Stomach (tissue), 9 donors: ENCODE data around the gene NKX6-2. TPM values are rescaled to one million over a fixed set of nuclear protein-coding genes. Genes with fewer than 3 reads are reported as not detected.
"Not testable (repeated sequence)": the region's sequence is repeated elsewhere in the genome, so short reads cannot be mapped to it uniquely, and the experiment has no call there.

Experiments used
- DNase-seq, 2 donors: peaks; one replicate each; pipeline versions ENCODE4 v3.0.0 to v3.0.0-alpha.2; 2013 to 2019
- H3K27ac ChIP-seq, 5 donors: fragments of 200-600 bp in 4 of 5; sonication (generic) in 4 of 5; one replicate each; pipeline ENCODE4 v1.5.1; 2013 to 2019; ENCODE audit warnings: mild to moderate bottlenecking in 1 of 5, moderate library complexity in 1 of 5
- H3K27me3 ChIP-seq, 3 donors: fragments of 200-600 bp; sonication (generic); one replicate each; pipeline ENCODE4 v1.5.1; 2017 to 2019; ENCODE audit warnings: mixed run types in 1 of 3
- H3K36me3 ChIP-seq, 4 donors: fragments of 200-600 bp; sonication (generic); 1 replicate in 3 of 4; 2 replicates in 1 of 4; pipeline ENCODE4 v1.5.1; 2016 to 2019
- H3K4me1 ChIP-seq, 4 donors: fragments of 200-600 bp; sonication (generic); one replicate each; pipeline ENCODE4 v1.5.1; 2016 to 2019
- H3K4me3 ChIP-seq, 4 donors: fragments of 200-600 bp; sonication (generic) in 3 of 4; one replicate each; pipeline ENCODE4 v1.5.1; 2016 to 2019; ENCODE audit warnings: mild to moderate bottlenecking in 1 of 4
- H3K9me3 ChIP-seq, 4 donors: fragments of 200-600 bp; sonication (generic); one replicate each; pipeline ENCODE4 v1.5.1; 2016 to 2019
- CTCF ChIP-seq, 7 experiments: fragments of 450-650 bp in 4 of 7; fragments of 200-600 bp in 3 of 7; sonication (generic) in 3 of 7; IDR thresholded peaks; one replicate each; pipeline ENCODE4 v1.5.1; 2016 to 2019; ENCODE audit warnings: antibody characterized with exemption in 7 of 7, control low read depth in 2 of 7, mild to moderate bottlenecking in 1 of 7
- EP300 ChIP-seq: sonication (generic); formaldehyde crosslinking; IDR thresholded peaks from one replicate; pipeline ENCODE4 v1.6.1; 2017; ENCODE audit warnings: antibody characterized with exemption
- POLR2A ChIP-seq, 4 donors: fragments of 450-650 bp; IDR thresholded peaks; one replicate each; pipeline ENCODE4 v1.6.1; 2016; ENCODE audit warnings: antibody characterized with exemption in 4 of 4, control low read depth in 2 of 4, mild to moderate bottlenecking in 1 of 4, moderate library complexity in 1 of 4
- POLR2AphosphoS5 ChIP-seq, 3 donors: sonication (generic); formaldehyde crosslinking; IDR thresholded peaks; one replicate each; pipeline ENCODE4 v1.6.1; 2016; ENCODE audit warnings: antibody characterized with exemption in 3 of 3
- WGBS, 5 donors: extraction: QIAGEN DNeasy Blood & Tissue Kit in 3 of 5; methylation state at CpG; one replicate each; pipeline versions ENCODE4 v1.1.5 to v1.1.7; 2013 to 2018; 5-methylcytosine and 5-hydroxymethylcytosine counted together
- intact Hi-C: fragments of 100-400 bp; cut with DNase I; formaldehyde crosslinking; loops from one replicate; pipeline ENCODE4 v1.15.1; 2023; ENCODE audit warnings: low total_unique reads
- polyA plus RNA-seq, 3 donors: library from polyadenylated mRNA; stranded (reverse); fragments of 200-250 nt; gene quantifications; one replicate each; pipeline ENCODE4 v1.2.3, GENCODE V29; 2013
- total RNA-seq, 5 donors: library from RNA; depleted of rRNA; stranded (reverse); fragments of >200 nt; gene quantifications; one replicate each; pipeline versions ENCODE4 v1.1.0 to v1.2.3, GENCODE V29; 2014 to 2016
- donor health status: healthy with polysubstance abuse.
- donor health status: Bipolar disorder and iron deficiency.
- donor health status: healthy.

Gene NKX6-2
- total and polyA plus RNA-seq, 8 donors: 0.65 to 75.8 (median 10.0) TPM; not detected in 2

GRCh38 chr10:132743925-132744490 lies 41.9 kb downstream of the NKX6-2 start:
- intact Hi-C loops: no loop called here
- Histone ChIP-seq H3K36me3 (peaks cover 0 to 55% (median 27%) of the 10 kb centered on the region in 4 donors), H3K27ac (no peak overlapping the region), H3K4me3 (no peak overlapping the region), H3K27me3 (no peaks in the 10 kb centered on the region), H3K9me3 (no peaks in the 10 kb centered on the region), H3K4me1 (no peaks in the 10 kb centered on the region)
- DNase-seq: no peak
- WGBS, 5 donors: 92 to 95% (median 94%) methylated on average over 14 to 18 of the region's 18 CpGs
- TF ChIP-seq EP300: no peak

- WGBS, 5 donors: 65 to 79% (median 76%) methylated on average over 12 to 29 of the region's 30 CpGs
- H3K4me3 ChIP-seq, H3K4me1 ChIP-seq, intact Hi-C loops, H3K27ac ChIP-seq, H3K9me3 ChIP-seq, H3K27me3 ChIP-seq: not testable (repeated sequence)
- DNase-seq: peak in 1 of 2 donors; percentile 71
- H3K36me3 ChIP-seq: peaks cover 0 to 55% (median 28%) of the 10 kb centered on the region in 4 donors
These were observed 42.6 kb downstream of the NKX6-2 start for GRCh38 chr10:132743196-132743924.

- intact Hi-C loops: no loop called here
- 84 to 88% (median 85%) methylated on average over 11 to 12 of the region's 12 CpGs for WGBS, 5 donors
- peaks cover 0 to 53% (median 28%) of the 10 kb centered on the region in 4 donors for H3K36me3 ChIP-seq
These were observed 43.1 kb downstream of the NKX6-2 start for GRCh38 chr10:132742837-132743194.

GRCh38 chr10:132742167-132742836 lies 43.6 kb downstream of the NKX6-2 start:
- TF ChIP-seq CTCF (IDR thresholded peaks at IDR 0.05) (no peak), POLR2A (IDR thresholded peaks at IDR 0.05) (no peak), EP300 (no peak), POLR2AphosphoS5 (IDR thresholded peaks at IDR 0.05) (no peak)
- Histone ChIP-seq H3K4me3 (no peak overlapping the region), H3K27me3 (no peaks in the 10 kb centered on the region), H3K4me1 (no peaks in the 10 kb centered on the region), H3K9me3 (no peaks in the 10 kb centered on the region), H3K36me3 (peaks cover 0 to 53% (median 28%) of the 10 kb centered on the region in 4 donors), H3K27ac (no peak overlapping the region)
- intact Hi-C loops: no loop called here
- DNase-seq: peak in 1 of 2 donors; percentile 47
- 86 to 92% (median 87%) methylated on average over 26 to 27 of the region's 27 CpGs for WGBS, 5 donors

More at GRCh38 chr10:132742837-132743194, 43.1 kb downstream of the NKX6-2 start:
- Histone ChIP-seq H3K27ac (no peak overlapping the region), H3K4me1 (no peaks in the 10 kb centered on the region), H3K9me3 (no peaks in the 10 kb centered on the region), H3K27me3 (no peaks in the 10 kb centered on the region), H3K4me3 (no peak overlapping the region)
- no peak for DNase-seq
- TF ChIP-seq POLR2AphosphoS5 (IDR thresholded peaks at IDR 0.05) (no peak), POLR2A (IDR thresholded peaks at IDR 0.05) (no peak), EP300 (no peak), CTCF (IDR thresholded peaks at IDR 0.05) (no peak)

DNA sequence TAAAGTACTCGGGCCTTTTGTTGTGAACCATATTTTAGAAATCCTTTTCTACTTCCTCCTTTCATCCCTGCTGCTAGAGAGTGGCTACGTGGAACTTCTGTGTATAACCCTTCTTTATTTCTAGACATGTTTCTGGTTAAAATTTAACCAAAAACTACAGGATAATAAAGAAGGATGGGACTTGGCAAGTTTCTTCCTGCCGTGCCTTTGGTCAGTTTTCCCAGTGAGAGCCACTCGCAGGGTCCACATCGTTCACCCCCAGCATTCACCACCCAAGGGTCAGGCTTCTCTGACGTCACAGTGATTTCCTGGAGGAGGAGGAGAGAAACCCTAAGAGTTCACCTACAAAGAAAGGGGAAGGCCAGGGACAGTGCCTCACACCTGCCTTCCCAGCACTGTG lies 45.4 kb downstream of the NKX6-2 start:
- TF ChIP-seq POLR2AphosphoS5 (IDR thresholded peaks at IDR 0.05) (no peak), CTCF (IDR thresholded peaks at IDR 0.05) (no peak), EP300 (no peak), POLR2A (IDR thresholded peaks at IDR 0.05) (no peak)
- WGBS, 5 donors: 51 to 69% (median 61%) methylated on average over 6 of the region's 6 CpGs
- H3K4me3 ChIP-seq: no peak overlapping the region
- H3K4me1 ChIP-seq: no peaks in the 10 kb centered on the region
- no peak for DNase-seq
- H3K27ac ChIP-seq: no peak overlapping the region
- peaks cover 4 to 69% (median 44%) of the 10 kb centered on the region in 4 donors for H3K36me3 ChIP-seq
- H3K27me3 ChIP-seq: no peaks in the 10 kb centered on the region
- H3K9me3 ChIP-seq: no peaks in the 10 kb centered on the region
- intact Hi-C loops: no loop called here
